Adrenal gland (tissue), 12 donors: ENCODE measurements around the gene CCNI2. TPM values are rescaled to one million over a fixed set of nuclear protein-coding genes. Genes with fewer than 3 reads are reported as not detected.

ENCODE experiments used
- DNase-seq, 7 donors: peaks; one replicate each; pipeline ENCODE4 v3.0.0-alpha.2; 2019 to 2020
- H3K27ac ChIP-seq, 5 donors: fragments of 200-600 bp; sonication (generic) in 4 of 5; 1 replicate in 3 of 5; 2 replicates in 2 of 5; pipeline versions ENCODE4 v1.5.1 to v1.8.0; 2016 to 2020; ENCODE audit warnings: mild to moderate bottlenecking in 1 of 5
- H3K27me3 ChIP-seq: fragments of 200-600 bp; 2 replicates; pipeline ENCODE4 v1.8.0; 2021
- H3K36me3 ChIP-seq, 2 donors: fragments of 200-600 bp; replicated peaks in 1 of 2; 1 replicate in 1 of 2; 2 replicates in 1 of 2; pipeline versions ENCODE4 v1.5.1 to v1.8.0; 2018 to 2022
- H3K4me1 ChIP-seq, 2 donors: fragments of 200-600 bp; replicated peaks in 1 of 2; 1 replicate in 1 of 2; 2 replicates in 1 of 2; pipeline versions ENCODE4 v1.5.1 to v1.8.0; 2018 to 2021
- H3K4me3 ChIP-seq, 4 donors: fragments of 200-600 bp; sonication (generic) in 3 of 4; one replicate each; pipeline ENCODE4 v1.5.1; 2016 to 2018
- H3K9me3 ChIP-seq, 3 donors: fragments of 200-600 bp; sonication (generic) in 1 of 3; replicated peaks in 1 of 3; 1 replicate in 2 of 3; 2 replicates in 1 of 3; pipeline versions ENCODE4 v1.5.1 to v1.8.0; 2016 to 2021
- POLR2A ChIP-seq, 2 donors: fragments of 450-650 bp; IDR thresholded peaks; one replicate each; pipeline ENCODE4 v1.6.1; 2017; ENCODE audit warnings: antibody characterized with exemption in 2 of 2, mild to moderate bottlenecking in 2 of 2, moderate library complexity in 1 of 2
- WGBS, 4 donors: extraction: QIAGEN DNeasy Blood & Tissue Kit in 2 of 4; methylation state at CpG; one replicate each; pipeline versions ENCODE4 v1.1.5 to v1.1.7; 2013 to 2017; 5-methylcytosine and 5-hydroxymethylcytosine counted together
- intact Hi-C, 2 donors: fragments of 100-400 bp; cut with DNase I; formaldehyde crosslinking; loops; one replicate each; pipeline versions ENCODE4 v1.14.1 to v1.15.0; 2022 to 2023
- polyA plus RNA-seq, 3 donors: library from polyadenylated mRNA; stranded (reverse); fragments of 200-250 nt in 2 of 3; fragments of 350-450 nt in 1 of 3; fragmentation: Illumina TruSeq in 1 of 3; extraction: RNeasy Lipid Tissue Mini Kit (QIAGEN cat#74804) in 1 of 3; gene quantifications; one replicate each; pipeline ENCODE4 v1.2.3, GENCODE V29; 2013 to 2014
- total RNA-seq, 9 donors: library from RNA; depleted of rRNA in 4 of 9; stranded (reverse); fragments of >200 nt in 4 of 9; fragments of 120-200 nt in 1 of 9; fragmentation: NEBNext Ultra II Directional in 1 of 9; extraction: Animal tissue kit (Norgen Biotek cat#: 25700) in 1 of 9; gene quantifications; one replicate each; pipeline versions ENCODE4 v1.1.0 to v1.2.4, GENCODE V29; 2013 to 2023
- TF ChIP-seq, protein P1 (sequence below), 6 experiments: fragments of 450-650 bp in 4 of 6; fragments of 200-600 bp in 2 of 6; sonication (generic) in 1 of 6; IDR thresholded peaks; 1 replicate in 5 of 6; 2 replicates in 1 of 6; pipeline versions ENCODE4 v1.5.1 to v1.8.0; 2016 to 2021; ENCODE audit warnings: antibody characterized with exemption in 6 of 6, mild to moderate bottlenecking in 2 of 6, moderate library complexity in 1 of 6
- donor health status: healthy with polysubstance abuse.
- donor health status: Bipolar disorder and iron deficiency.
- donor health status: DM: yes; HTN: yes; CAD: no.
- donor health status: DM: no; HTN: no; CAD: no.
- donor health status: DM: no; HTN: no; CAD: no.
- donor health status: DM: yes; HTN: yes; CAD: no.

CCNI2 gene
- total and polyA plus RNA-seq, 12 donors = 0.08 to 0.40 (median 0.20) TPM; not detected in 5

DNA sequence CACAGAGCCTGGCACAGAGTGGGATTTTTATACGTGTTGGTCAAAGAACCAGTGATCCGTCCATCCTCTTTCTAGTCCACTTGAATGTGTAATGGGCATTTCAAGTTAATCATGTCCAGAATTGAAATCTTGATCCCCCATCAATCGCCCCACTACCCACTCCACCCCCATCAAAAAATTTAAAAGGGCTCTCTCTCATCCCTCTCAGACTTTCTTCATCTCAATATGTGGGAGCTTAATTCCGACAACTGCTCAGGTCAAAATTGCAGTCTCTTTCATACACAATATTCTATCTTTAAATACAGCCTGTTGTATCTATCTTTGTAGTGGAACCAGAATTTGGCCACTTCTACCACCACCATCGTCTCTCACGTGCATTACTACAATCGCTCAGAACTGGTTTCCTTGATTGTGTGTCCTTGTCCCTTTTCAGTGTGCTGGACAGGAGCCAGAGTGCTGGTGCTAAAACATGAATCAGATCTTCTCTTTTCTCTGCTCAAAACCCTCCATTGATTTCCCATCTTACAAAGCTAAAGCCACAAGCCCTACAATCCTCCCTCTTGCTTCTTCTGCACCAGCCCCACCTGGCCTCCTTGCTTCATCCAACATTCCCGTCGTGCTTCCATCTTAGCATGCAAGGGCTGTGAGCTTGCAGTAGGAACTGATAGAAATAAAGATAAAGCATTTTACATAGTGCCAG lies 9.1 kb upstream of the CCNI2 start:
- Histone ChIP-seq H3K27ac (peak overlapping the region in 2 of 5 donors; percentile 14 to 87), H3K36me3 (no peaks in the 10 kb centered on the region), H3K9me3 (no peaks in the 10 kb centered on the region), H3K4me3 (peak overlapping the region in 2 of 4 donors; percentile 91 to 96), H3K4me1 (peaks cover 5 to 6% of the 10 kb centered on the region in 2 donors), H3K27me3 (peaks cover 2% of the 10 kb centered on the region)
- 40 to 51% (median 45%) methylated on average over 9 of the region's 9 CpGs for WGBS, 4 donors
- intact Hi-C loops = no loop called here
- peak; percentile 46 to 75 (median 71) for DNase-seq
- no peak for TF ChIP-seq POLR2A (IDR thresholded peaks at IDR 0.05)
- TF ChIP-seq, protein P1, sequence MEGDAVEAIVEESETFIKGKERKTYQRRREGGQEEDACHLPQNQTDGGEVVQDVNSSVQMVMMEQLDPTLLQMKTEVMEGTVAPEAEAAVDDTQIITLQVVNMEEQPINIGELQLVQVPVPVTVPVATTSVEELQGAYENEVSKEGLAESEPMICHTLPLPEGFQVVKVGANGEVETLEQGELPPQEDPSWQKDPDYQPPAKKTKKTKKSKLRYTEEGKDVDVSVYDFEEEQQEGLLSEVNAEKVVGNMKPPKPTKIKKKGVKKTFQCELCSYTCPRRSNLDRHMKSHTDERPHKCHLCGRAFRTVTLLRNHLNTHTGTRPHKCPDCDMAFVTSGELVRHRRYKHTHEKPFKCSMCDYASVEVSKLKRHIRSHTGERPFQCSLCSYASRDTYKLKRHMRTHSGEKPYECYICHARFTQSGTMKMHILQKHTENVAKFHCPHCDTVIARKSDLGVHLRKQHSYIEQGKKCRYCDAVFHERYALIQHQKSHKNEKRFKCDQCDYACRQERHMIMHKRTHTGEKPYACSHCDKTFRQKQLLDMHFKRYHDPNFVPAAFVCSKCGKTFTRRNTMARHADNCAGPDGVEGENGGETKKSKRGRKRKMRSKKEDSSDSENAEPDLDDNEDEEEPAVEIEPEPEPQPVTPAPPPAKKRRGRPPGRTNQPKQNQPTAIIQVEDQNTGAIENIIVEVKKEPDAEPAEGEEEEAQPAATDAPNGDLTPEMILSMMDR (IDR thresholded peaks at IDR 0.05) = no peak

DNA sequence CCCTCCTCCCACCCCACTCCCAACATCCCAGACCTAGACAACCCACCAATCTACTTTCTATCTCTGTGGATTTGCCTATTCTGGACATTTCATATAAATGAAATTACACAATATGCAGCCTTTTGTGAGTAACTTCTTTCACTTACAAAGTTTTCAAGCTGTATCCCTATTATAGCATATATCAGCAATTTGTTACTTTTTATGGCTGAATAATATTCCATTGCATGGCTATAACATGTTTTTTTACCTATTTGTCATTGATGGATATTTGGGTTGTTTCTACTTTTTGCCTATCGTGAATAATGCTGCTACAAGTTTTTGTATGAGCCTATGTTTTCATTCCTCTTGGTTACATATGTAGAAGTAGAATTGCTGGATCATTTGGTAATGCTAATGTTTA lies 8.0 kb upstream of the CCNI2 start:
- Histone ChIP-seq H3K9me3 (no peaks in the 10 kb centered on the region), H3K4me3 (no peak overlapping the region), H3K4me1 (peaks cover 5 to 6% of the 10 kb centered on the region in 2 donors), H3K27me3 (peaks cover 5% of the 10 kb centered on the region), H3K27ac (no peak overlapping the region), H3K36me3 (no peaks in the 10 kb centered on the region)
- no peak for TF ChIP-seq POLR2A (IDR thresholded peaks at IDR 0.05)
- TF ChIP-seq, protein P1 (IDR thresholded peaks at IDR 0.05) = no peak
- DNase-seq = no peak
- intact Hi-C loops = no loop called here
- 77 to 83% (median 82%) methylated on average over 1 of the region's 1 CpG for WGBS, 4 donors

DNA sequence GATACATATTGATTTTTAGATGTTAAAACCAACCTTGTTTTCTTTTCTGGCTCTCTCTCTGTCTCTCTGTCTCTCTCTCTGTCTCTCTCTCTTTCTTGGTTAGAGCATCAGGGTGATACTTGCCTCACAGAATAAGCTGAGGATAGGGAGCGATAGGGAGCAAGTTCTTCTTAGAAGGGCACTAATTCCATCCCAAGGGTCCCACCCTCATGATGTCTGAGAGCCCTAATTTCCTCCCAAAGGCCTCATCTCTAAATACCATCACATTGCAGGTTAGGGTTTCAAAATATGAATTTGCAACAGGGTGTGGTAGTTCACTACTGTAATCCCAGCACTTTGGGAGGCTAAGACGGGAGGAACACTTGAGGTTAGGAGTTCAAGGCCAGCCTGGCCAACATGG lies 5.1 kb upstream of the CCNI2 start:
- whole genome bisulfite sequencing, 4 donors = 89 to 95% (median 92%) methylated on average over 2 of the region's 2 CpGs

DNA sequence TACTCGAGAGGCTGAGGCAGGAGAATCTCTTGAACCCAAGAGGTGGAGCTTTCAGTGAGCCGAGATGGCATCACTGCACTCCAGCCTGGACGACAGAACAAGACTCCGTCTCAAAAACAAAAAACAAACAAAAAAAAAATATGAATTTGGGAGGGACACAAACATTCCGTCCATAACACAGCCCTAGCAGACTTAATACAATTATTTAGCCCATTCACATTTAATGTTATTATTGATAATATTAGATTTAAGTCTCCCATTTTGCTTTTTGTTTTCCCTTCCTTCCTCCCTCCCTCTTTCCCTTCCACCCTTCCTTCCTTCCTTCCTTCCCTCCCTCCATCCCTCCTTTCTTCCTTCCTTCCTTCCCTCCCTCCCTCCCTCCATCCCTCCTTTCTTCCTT lies 4.6 kb upstream of the CCNI2 start:
- H3K4me1 ChIP-seq = peaks cover 4 to 11% of the 10 kb centered on the region in 2 donors
- no peak for DNase-seq
- H3K9me3 ChIP-seq = no peaks in the 10 kb centered on the region
- TF ChIP-seq, protein P1 (IDR thresholded peaks at IDR 0.05) = no peak
- TF ChIP-seq POLR2A (IDR thresholded peaks at IDR 0.05) = no peak
- intact Hi-C loops = no loop called here
- WGBS, 4 donors = 90 to 94% (median 94%) methylated on average over 5 of the region's 5 CpGs
- no peaks in the 10 kb centered on the region for H3K36me3 ChIP-seq
- no peak overlapping the region for H3K4me3 ChIP-seq
- H3K27ac ChIP-seq = no peak overlapping the region
- peaks cover 21% of the 10 kb centered on the region for H3K27me3 ChIP-seq

More for the DNA sequence above, 5.1 kb upstream of the CCNI2 start:
- Histone ChIP-seq H3K36me3 (no peaks in the 10 kb centered on the region), H3K9me3 (no peaks in the 10 kb centered on the region), H3K4me1 (peaks cover 3 to 7% of the 10 kb centered on the region in 2 donors), H3K27ac (no peak overlapping the region), H3K27me3 (peaks cover 20% of the 10 kb centered on the region), H3K4me3 (no peak overlapping the region)
- DNase-seq = no peak
- intact Hi-C loops = no loop called here
- TF ChIP-seq, protein P1 (IDR thresholded peaks at IDR 0.05) = no peak
- TF ChIP-seq POLR2A (IDR thresholded peaks at IDR 0.05) = no peak
